Urinary bladder (tissue), 4 donors: Measurements from ENCODE around the gene DYRK1A. TPM values are rescaled to one million over a fixed set of nuclear protein-coding genes. Genes with fewer than 3 reads are reported as not detected.
"Not testable (repeated sequence)": the region's sequence is repeated elsewhere in the genome, so short reads cannot be mapped to it uniquely, and the experiment has no call there.

Experiments
- DNase-seq: peaks from one replicate; pipeline ENCODE4 v3.0.0-alpha.2; 2015; ENCODE audit errors: extremely low spot score
- H3K27ac ChIP-seq: one replicate; pipeline ENCODE4 v1.5.1; 2013; ENCODE audit warnings: low read depth, mild to moderate bottlenecking, moderate library complexity
- H3K36me3 ChIP-seq: one replicate; pipeline ENCODE4 v1.6.1; 2013; ENCODE audit warnings: mild to moderate bottlenecking, moderate library complexity; ENCODE audit not compliant: insufficient read depth
- H3K4me1 ChIP-seq: one replicate; pipeline ENCODE4 v1.6.1; 2013; ENCODE audit warnings: mild to moderate bottlenecking, moderate library complexity; ENCODE audit not compliant: insufficient read depth
- H3K4me3 ChIP-seq: one replicate; pipeline ENCODE4 v1.5.1; 2013; ENCODE audit warnings: low read depth, low read length
- whole genome bisulfite sequencing: extraction: QIAGEN DNeasy Blood & Tissue Kit; methylation state at CpG from one replicate; pipeline ENCODE4 v1.1.7; 2013; 5-methylcytosine and 5-hydroxymethylcytosine counted together
- polyA plus RNA-seq: library from polyadenylated mRNA; stranded (reverse); fragments of 200-250 nt; gene quantifications from one replicate; pipeline ENCODE4 v1.2.3, GENCODE V29; 2013
- total RNA-seq: library from RNA; depleted of rRNA; stranded (reverse); fragments of >200 nt; gene quantifications from one replicate; pipeline ENCODE4 v1.2.3, GENCODE V29; 2014
- donor health status: healthy with polysubstance abuse.
- donor health status: healthy.

DYRK1A gene
- total and polyA plus RNA-seq, 2 donors: 29.0 to 132 TPM

DNA sequence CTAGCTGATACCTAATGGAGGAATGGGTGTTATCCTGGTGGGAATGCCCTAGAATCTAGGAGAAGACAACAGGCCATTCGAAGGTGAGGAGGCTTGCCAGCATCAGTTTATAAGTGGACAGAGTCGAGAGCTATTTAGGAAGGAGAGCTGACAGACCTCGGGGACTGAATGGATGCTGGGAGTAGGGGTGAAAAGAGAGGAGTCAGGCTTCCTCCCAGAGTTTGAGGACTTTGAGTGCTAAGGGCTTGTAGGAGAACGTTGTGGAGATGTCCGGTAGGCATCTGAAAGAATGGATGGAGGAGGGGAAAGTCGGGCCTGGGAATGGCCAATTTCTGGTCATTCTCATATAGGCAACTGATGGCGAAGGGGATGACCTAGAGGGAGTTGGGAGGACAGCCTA is 155.1 kb downstream of the DYRK1A start:
- 89% methylated on average over 7 of the region's 7 CpGs for WGBS
- DNase-seq: no peak
- H3K4me1 ChIP-seq: no peaks in the 10 kb centered on the region
- H3K27ac ChIP-seq: no peak overlapping the region
- H3K4me3 ChIP-seq: no peak overlapping the region
- no peaks in the 10 kb centered on the region for H3K36me3 ChIP-seq

- no peak for DNase-seq
- WGBS: 94% methylated on average over 10 of the region's 10 CpGs
- Histone ChIP-seq H3K4me1 (no peaks in the 10 kb centered on the region), H3K36me3 (no peaks in the 10 kb centered on the region), H3K4me3 (no peak overlapping the region), H3K27ac (no peak overlapping the region)
These were observed 156.2 kb downstream of the DYRK1A start for GRCh38 chr21:37522641-37523295.

- 87% methylated on average over 5 of the region's 5 CpGs for WGBS
- H3K4me1 ChIP-seq, DNase-seq: not testable (repeated sequence)
These were observed 158.4 kb downstream of the DYRK1A start for GRCh38 chr21:37524944-37525343.

GRCh38 chr21:37525810-37526209 is 159.2 kb downstream of the DYRK1A start:
- H3K4me3 ChIP-seq: no peak overlapping the region
- WGBS: 84% methylated on average over 2 of the region's 2 CpGs

More at GRCh38 chr21:37524944-37525343, 158.4 kb downstream of the DYRK1A start:
- H3K36me3 ChIP-seq, H3K4me3 ChIP-seq, H3K27ac ChIP-seq: not testable (repeated sequence)

GRCh38 chr21:37527103-37527502 is 160.5 kb downstream of the DYRK1A start:
- WGBS: 76% methylated on average over 6 of the region's 6 CpGs
- no peak for DNase-seq
- H3K4me3 ChIP-seq: no peak overlapping the region
- peaks cover 2% of the 10 kb centered on the region for H3K4me1 ChIP-seq
- H3K27ac ChIP-seq: no peak overlapping the region
- H3K36me3 ChIP-seq: no peaks in the 10 kb centered on the region

More at GRCh38 chr21:37525810-37526209, 159.2 kb downstream of the DYRK1A start:
- Histone ChIP-seq H3K27ac (no peak overlapping the region), H3K36me3 (no peaks in the 10 kb centered on the region), H3K4me1 (no peaks in the 10 kb centered on the region)
- no peak for DNase-seq

DNA sequence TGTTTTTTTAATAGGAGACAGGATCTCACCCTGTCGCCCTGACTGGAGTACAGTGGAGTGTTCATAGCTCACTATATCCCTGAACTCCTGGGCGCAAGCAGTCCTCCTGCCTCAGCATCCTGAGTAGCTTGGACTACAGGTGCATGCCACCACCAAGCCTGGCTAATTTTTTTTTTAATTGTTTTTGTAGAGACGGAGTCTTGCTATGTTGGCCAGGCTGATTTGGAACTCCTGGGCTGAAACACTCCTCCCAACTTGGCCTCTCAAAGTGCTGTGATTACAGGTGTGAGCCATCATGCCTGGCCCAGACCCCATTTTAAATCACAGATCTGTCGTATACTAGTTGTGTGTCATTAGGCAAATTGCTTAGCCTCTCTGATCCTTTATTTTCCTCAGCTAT is 161.1 kb downstream of the DYRK1A start:
- 91% methylated on average over 4 of the region's 4 CpGs for WGBS
- Histone ChIP-seq H3K36me3 (no peaks in the 10 kb centered on the region), H3K27ac (no peak overlapping the region), H3K4me3 (no peak overlapping the region), H3K4me1 (peaks cover 2% of the 10 kb centered on the region)
- DNase-seq: no peak

DNA sequence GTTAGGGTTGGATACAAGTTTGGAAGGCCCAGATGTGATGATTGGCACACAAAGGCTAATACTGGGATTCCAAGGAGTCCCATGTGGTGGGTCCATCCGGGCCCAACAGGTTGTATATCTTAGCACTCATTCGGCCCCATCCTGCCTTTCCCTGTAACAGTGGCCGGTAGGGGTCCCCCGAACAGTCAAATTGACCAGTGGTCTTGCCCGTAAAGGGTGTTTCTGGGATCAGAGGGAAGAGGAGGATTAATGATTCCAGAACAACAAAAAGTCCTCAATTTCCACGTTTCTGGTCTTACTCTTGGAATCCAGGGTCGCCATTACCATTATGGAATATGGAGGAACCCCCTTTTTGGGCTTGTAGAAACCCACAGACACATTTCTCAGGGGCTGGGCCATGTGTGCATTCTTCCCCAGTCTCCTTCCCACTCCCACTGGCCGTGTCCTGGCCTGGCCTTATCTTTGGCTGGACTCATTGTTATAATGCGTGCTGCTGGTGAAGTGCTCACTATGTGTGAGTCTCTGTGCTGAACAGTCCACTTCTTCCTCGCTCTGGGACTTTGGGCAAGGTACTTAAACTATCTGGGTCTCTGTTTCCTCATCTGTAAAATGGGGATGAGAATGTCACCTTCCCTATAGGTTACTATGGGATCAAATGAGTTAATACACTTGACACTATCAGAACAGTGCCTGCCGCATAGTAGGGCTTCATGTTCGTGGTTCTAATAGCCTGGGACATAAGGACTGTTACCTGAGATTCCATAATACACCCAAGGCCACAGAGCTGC is 161.8 kb downstream of the DYRK1A start:
- 85% methylated on average over 12 of the region's 12 CpGs for WGBS
- Histone ChIP-seq H3K4me3 (no peak overlapping the region), H3K4me1 (peaks cover 2% of the 10 kb centered on the region), H3K36me3 (no peaks in the 10 kb centered on the region), H3K27ac (no peak overlapping the region)
- no peak for DNase-seq

DNA sequence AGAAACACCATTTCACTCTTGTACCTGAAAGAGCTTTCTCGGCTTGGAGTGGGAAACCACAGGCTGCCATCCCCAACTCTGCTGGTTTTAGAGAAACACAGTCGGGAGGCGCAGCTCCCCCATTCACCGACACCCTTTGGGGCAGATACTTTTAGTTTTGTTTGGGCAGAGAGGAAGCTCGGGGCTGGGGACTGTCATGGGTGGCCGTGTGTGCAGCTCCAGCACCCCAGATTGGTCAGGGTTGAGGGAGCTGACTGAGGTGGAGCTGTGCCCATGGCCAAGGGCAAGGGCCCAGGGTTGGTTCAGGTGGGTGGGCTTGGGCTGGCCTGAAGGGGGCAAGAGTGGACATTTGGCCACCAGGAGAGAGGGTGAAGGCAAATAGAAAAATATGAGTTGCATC is 163.1 kb downstream of the DYRK1A start:
- H3K27ac ChIP-seq: no peak overlapping the region
- 86% methylated on average over 6 of the region's 6 CpGs for WGBS
- H3K36me3 ChIP-seq: no peaks in the 10 kb centered on the region
- peaks cover 2% of the 10 kb centered on the region for H3K4me1 ChIP-seq
- no peak overlapping the region for H3K4me3 ChIP-seq
- no peak for DNase-seq

DNA sequence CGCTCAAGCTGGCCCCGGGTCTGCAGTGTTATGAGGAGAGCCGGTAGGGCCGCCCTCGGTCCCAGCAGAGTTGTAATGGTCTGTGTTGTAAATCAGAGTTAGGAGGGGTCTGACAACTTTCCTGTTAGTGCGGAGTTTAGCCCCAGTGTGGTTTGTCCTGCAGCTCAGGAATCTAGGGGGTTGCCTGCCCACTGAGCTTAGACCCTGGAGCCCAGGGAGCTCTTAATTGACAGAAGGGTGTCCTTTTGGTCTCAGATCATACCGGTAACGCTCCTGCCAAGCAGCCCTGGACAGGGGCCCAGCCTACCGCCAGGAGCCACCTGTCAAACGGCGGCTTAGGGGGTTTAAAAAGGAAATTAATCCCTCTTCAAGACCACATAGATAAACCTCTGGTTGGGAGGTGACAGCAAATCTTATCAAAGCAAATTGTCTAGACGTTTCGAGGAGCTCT is 164.4 kb downstream of the DYRK1A start:
- 34% methylated on average over 13 of the region's 13 CpGs for WGBS

GRCh38 chr21:37531431-37531932 is 164.9 kb downstream of the DYRK1A start:
- no peak overlapping the region for H3K4me3 ChIP-seq
- peaks cover 2% of the 10 kb centered on the region for H3K4me1 ChIP-seq
- H3K27ac ChIP-seq: no peak overlapping the region
- H3K36me3 ChIP-seq: no peaks in the 10 kb centered on the region
- WGBS: 49% methylated on average over 13 of the region's 13 CpGs
- no peak for DNase-seq

More for the DNA sequence above, 164.4 kb downstream of the DYRK1A start:
- H3K27ac ChIP-seq: no peak overlapping the region
- no peak for DNase-seq
- H3K36me3 ChIP-seq: no peaks in the 10 kb centered on the region
- H3K4me1 ChIP-seq: peaks cover 2% of the 10 kb centered on the region
- no peak overlapping the region for H3K4me3 ChIP-seq

DNA sequence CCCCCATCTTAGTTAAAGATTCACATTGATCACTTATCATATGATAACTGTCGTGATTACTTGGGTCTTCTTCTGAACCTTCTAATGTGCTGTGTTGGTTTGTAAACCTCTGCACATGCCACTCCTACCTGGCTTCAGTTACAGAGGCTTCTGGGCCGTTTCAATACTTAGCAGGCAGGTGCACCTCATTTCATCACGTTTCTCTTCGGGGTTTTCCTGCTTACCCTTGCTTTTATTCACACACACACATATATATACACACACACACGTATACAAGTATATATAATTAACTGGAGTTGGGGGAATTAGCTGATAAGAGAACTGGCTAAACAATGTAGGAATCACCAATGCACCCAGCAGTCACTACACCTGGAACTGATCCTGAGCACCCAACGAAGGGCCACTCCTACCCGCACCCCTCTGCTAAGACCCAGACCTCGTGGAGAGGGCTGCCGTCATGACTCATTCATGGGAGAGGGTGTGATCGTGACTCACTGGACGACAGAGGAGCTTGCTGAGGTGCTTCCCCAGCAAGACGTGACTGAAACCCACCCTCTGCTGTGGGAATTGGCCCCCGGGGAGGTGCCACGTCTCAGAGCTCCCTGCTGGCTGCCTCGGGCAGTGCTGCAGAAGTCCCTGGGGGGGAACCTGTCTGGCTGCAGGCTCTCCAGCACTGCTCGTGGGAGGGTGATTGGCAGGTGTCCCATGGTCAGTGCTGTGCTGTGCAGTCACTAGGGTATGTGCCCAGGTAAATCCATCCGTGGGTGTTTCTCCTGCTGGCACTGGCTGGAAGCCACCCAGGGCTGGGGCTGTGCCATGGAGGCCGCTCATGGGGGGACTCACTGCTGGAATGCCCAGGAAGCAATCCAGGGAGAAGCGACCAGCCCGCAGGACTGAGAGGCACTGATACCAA is 166.6 kb downstream of the DYRK1A start:
- 55% methylated on average over 20 of the region's 20 CpGs for WGBS
- no peak overlapping the region for H3K4me3 ChIP-seq

DNA sequence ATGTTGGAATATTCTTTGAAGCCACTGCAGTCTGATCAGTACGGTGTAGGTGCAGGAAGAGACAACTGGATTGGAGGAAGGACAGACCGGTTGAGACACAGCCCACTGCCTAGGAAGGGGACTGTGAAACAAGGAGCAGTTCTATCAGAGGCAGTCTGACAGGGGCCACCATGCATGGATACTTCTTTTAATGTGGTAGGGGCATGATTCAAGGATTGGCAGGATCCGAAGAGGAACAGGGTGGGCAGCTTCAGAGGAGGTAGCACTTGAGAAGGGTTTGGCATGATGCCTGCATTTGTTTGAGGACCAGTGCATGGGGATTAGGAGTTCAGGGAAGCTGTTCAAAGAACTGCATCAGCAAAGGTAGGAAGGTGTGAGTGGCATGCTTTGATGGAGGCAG is 167.9 kb downstream of the DYRK1A start:
- 77% methylated on average over 3 of the region's 3 CpGs for WGBS

More for the DNA sequence above, 166.6 kb downstream of the DYRK1A start:
- Histone ChIP-seq H3K27ac (no peak overlapping the region), H3K4me1 (peaks cover 2% of the 10 kb centered on the region), H3K36me3 (no peaks in the 10 kb centered on the region)
- no peak for DNase-seq

GRCh38 chr21:37535130-37535529 is 168.6 kb downstream of the DYRK1A start:
- H3K4me3 ChIP-seq: no peak overlapping the region
- WGBS: 92% methylated on average over 3 of the region's 3 CpGs
- H3K27ac ChIP-seq: no peak overlapping the region
- peaks cover 2% of the 10 kb centered on the region for H3K4me1 ChIP-seq
- H3K36me3 ChIP-seq: no peaks in the 10 kb centered on the region
- DNase-seq: no peak

More for the DNA sequence above, 167.9 kb downstream of the DYRK1A start:
- no peak for DNase-seq
- Histone ChIP-seq H3K4me1 (peaks cover 2% of the 10 kb centered on the region), H3K27ac (no peak overlapping the region), H3K4me3 (no peak overlapping the region), H3K36me3 (no peaks in the 10 kb centered on the region)
